HG03571 (cell line): ENCODE results near the gene PDE10A.
"Not testable (repeated sequence)": the region's sequence is repeated elsewhere in the genome, so short reads cannot be mapped to it uniquely, and the experiment has no call there.

ENCODE experiments used
- ATAC-seq: cut with Tn5 transposase; IDR thresholded peaks from one replicate; pipeline ENCODE4 v1.9.1; 2021; ENCODE audit not compliant: unreplicated experiment

The PDE10A gene

DNA sequence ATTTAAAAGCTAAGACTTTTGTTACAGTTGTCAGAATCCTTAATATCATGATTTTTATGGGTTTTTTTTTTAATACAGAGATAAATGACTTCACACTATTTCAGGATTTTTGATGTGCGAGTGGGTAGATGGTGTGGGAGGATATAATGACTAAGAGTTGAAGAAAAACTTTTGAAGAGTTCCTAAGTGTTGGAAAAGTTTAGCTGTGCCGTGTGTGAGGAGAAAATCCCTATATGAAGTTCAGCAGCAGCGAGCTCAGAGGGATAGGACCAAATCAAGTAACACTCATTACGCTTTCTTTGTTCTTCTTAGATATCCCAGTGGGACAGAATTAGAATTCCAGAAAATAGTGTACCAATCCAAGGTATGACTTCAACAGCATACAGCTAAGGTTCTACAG, 34.1 kb downstream of the PDE10A start:
- ATAC-seq, result no peak

GRCh38 chr6:165627366-165627765, 35.7 kb downstream of the PDE10A start:
- ATAC-seq, result no peak

- ATAC-seq, result no peak
Measured at GRCh38 chr6:165626711-165627110, 36.3 kb downstream of the PDE10A start.

DNA sequence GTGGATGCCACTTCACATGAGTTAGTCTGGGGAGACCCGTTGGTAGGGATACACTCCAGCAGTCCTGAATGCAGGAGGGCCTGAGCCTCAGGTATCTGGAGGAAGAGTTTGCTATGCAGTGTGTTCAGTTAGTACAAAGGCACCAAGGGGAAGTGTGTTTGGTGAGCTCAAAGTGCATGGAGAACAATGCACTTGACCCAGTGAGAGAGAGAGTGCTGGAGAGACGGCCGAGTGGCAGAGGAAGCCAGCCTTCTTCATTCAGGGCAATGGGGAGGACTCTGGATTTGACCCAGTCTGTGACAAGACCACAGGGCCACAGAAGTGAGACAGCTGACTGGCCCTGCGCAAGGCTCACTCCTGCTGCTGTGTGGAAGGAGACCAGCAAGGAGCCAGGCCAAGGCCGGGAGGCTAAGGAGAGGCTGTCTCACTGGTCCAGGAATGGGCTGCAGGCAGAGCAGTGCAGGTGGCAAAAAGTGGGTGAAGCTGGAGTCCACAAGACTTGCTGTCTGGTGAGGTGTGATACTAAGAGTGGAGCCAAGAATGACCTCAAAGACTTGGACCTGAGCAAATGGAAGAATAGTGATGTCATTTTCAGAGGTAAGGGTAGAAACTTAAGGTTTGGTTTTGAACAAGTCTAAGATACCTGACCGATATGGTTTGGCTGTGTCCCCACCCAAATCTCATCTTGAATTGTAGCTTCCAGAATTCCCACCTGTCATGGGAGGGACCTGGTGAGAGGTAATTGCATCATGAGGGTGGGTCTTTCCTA, 38.0 kb downstream of the PDE10A start:
- no peak for ATAC-seq

- no peak for ATAC-seq
Measured at GRCh38 chr6:165621940-165622339, 41.1 kb downstream of the PDE10A start.

DNA sequence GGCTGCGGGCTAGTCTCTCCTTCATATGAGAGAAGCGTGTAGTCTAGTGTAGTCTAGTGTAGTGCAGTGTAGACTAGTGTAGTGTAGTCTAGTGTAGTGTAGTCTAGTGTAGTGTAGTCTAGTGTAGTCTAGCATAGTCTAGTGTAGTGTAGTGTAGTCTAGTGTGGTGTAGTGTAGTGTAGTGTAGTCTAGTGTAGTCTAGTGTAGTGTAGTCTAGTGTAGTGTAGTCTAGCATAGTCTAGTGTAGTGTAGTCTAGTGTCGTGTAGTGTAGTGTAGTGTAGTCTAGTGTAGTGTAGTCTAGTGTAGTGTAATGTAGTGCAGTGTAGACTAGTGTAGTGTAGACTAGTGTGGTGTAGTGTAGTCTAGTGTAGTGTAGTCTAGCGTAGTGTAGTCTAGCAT, 44.1 kb downstream of the PDE10A start:
- not testable (repeated sequence) for ATAC-seq

- ATAC-seq, result no peak
Measured at GRCh38 chr6:165618241-165618640, 44.8 kb downstream of the PDE10A start.

GRCh38 chr6:165617528-165617927, 45.5 kb downstream of the PDE10A start:
- ATAC-seq, result no peak

- no peak for ATAC-seq
Measured at GRCh38 chr6:165616116-165616515, 46.9 kb downstream of the PDE10A start.

DNA sequence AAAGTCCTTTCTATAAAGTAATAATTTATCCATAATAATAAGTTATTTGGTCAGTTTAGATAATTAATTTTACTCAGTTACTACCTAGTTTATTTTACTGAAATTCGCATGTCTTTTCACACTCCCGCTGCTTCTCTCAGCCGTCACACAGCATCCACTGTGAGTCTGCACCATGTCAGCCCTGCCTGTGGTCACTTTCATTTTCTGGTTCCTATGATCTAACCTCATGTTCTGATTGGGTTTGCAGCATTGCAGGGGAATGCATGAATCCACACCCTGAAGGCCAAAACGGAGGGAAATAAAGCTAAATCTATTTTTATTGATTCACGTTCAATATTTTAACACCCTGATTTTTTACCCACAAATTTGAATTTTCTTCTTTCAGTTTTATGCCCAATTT, 47.4 kb downstream of the PDE10A start:
- no peak for ATAC-seq

DNA sequence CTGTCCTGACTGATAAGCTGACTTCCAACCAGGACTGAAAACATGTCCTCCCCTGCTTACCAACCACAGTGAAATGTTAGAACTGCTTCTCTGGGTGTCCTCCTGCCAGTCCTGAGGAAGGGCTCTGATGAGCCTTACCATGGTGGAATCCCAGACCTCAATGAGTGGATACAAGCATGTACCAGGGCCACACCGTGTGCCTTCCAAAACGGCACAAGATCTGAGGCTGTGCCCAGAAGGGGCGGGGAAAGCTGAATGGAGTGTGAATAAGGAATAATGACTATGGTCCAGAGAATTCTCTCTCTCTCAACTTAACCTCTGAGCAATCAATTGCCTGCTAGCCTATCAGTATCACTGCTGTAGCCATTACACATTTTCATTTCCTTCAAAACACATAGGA, 51.7 kb downstream of the PDE10A start:
- ATAC-seq, result no peak

DNA sequence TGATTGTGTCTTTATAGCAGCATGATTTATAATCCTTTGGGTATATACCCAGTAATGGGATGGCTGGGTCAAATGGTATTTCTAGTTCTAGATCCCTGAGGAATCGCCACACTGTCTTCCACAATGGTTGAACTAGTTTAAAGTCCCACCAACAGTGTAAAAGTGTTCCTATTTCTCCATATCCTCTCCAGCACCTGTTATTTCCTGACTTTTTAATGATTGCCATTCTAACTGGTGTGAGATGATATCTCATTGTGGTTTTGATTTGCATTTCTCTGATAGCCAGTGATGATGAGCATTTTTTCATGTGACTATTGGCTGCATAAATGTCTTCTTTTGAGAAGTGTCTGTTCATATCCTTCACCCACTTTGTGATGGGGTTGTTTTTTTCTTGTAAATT, 54.5 kb downstream of the PDE10A start:
- not testable (repeated sequence) for ATAC-seq

- ATAC-seq, result no peak
Measured at GRCh38 chr6:165606740-165607008, 56.4 kb downstream of the PDE10A start.

GRCh38 chr6:165605901-165606739, 56.9 kb downstream of the PDE10A start:
- no peak for ATAC-seq

GRCh38 chr6:165605182-165605875, 57.7 kb downstream of the PDE10A start:
- ATAC-seq, result no peak

- ATAC-seq, result no peak
Measured at GRCh38 chr6:165602291-165602690, 60.8 kb downstream of the PDE10A start.

- no peak for ATAC-seq
Measured at GRCh38 chr6:165600606-165601005, 62.4 kb downstream of the PDE10A start.

DNA sequence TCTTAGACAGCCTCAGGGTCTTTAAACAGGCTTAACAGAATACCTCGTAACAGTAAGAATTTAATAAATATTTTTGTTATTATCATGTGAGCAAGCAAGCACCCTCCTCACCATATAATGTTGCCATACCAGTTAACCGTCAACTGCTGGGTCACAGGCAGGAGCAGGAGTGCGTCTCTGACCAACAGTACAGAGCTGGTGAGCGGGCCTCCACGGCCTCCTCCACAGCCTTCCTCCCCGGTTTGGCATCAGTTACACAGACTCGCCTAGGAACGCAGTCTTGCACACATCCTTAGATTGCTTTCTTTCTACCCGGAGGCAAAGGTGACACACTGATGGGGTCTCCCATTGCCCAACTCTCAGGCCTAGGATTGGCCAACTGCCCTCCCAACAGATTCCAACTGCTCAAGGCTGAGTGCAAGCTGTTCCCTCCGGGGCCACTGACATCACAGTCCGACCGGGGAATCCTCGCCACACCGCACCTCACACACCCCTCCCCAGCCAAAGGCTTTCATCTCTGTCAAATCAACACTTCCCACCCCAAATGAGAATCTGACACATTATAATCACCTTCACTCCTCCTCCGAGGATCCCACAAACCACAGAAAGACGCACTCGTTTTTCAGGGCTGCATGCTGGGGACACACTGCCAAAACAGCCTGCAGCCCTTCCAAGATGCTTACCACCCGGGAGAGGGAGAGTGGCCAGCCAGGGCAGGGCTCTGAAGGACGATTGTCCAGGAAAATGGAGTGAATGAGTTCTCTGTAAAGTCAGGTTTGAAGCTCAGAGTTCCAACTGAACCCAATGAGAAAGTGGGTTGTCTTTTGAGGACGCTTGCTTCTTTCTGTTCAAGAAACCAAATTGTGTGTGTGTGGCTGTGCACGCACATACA, 63.2 kb downstream of the PDE10A start:
- no peak for ATAC-seq

DNA sequence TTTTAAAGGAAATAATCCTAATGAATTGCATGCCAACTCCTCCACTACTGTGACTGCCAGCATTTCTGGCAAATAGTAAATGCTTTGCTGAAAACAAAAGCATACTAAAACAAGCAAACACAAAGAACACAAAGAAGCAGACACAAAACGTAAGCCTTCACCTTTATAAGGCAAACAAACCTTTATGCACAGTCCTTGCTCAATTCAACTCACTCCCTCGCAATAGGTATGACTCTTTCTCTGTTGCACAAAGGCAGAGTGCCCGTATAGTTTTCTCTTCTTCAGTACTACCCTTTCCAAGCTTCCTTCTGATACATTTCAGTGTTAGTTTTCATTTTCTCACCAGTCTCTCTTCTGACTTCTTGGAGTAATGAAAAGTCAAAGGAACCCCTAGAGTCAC, 63.9 kb downstream of the PDE10A start:
- no peak for ATAC-seq

GRCh38 chr6:165597821-165598220, 65.2 kb downstream of the PDE10A start:
- no peak for ATAC-seq
